NCI-H345 treated with DMSO at 0.1 percent for 48 hours (cell line): ENCODE measurements around the gene BCL2L11.

ENCODE experiments used
- DNase-seq: peaks from one replicate; lab custom pipeline; 2025; ENCODE audit not compliant: unreplicated experiment; lab: John Stamatoyannopoulos, UW

Gene BCL2L11

GRCh38 chr2:111167863-111168162 lies 47.1 kb downstream of the BCL2L11 start:
- DNase-seq: no peak

- no peak for DNase-seq
Observed at GRCh38 chr2:111168528-111169239, 48.0 kb downstream of the BCL2L11 start.

- no peak for DNase-seq
Observed at GRCh38 chr2:111169268-111169667, 48.6 kb downstream of the BCL2L11 start.

- no peak for DNase-seq
Observed at GRCh38 chr2:111169924-111170323, 49.2 kb downstream of the BCL2L11 start.

GRCh38 chr2:111171337-111171930 lies 50.7 kb downstream of the BCL2L11 start:
- no peak for DNase-seq

GRCh38 chr2:111172666-111173065 lies 52.0 kb downstream of the BCL2L11 start:
- no peak for DNase-seq

GRCh38 chr2:111173338-111173737 lies 52.6 kb downstream of the BCL2L11 start:
- no peak for DNase-seq

GRCh38 chr2:111173856-111174255 lies 53.1 kb downstream of the BCL2L11 start:
- no peak for DNase-seq

- DNase-seq: no peak
Observed at GRCh38 chr2:111175615-111176014, 54.9 kb downstream of the BCL2L11 start.

GRCh38 chr2:111176388-111176787 lies 55.7 kb downstream of the BCL2L11 start:
- no peak for DNase-seq

- no peak for DNase-seq
Observed at GRCh38 chr2:111176867-111177266, 56.2 kb downstream of the BCL2L11 start.

- no peak for DNase-seq
Observed at GRCh38 chr2:111178296-111178695, 57.6 kb downstream of the BCL2L11 start.

GRCh38 chr2:111178730-111179405 lies 58.2 kb downstream of the BCL2L11 start:
- peak; percentile 42 for DNase-seq

- DNase-seq: no peak
Observed at GRCh38 chr2:111182121-111182520, 61.4 kb downstream of the BCL2L11 start.

- no peak for DNase-seq
Observed at GRCh38 chr2:111182740-111183139, 62.0 kb downstream of the BCL2L11 start.

GRCh38 chr2:111184725-111185310 lies 64.1 kb downstream of the BCL2L11 start:
- DNase-seq: no peak

GRCh38 chr2:111185361-111186022 lies 64.8 kb downstream of the BCL2L11 start:
- peak; percentile 33 for DNase-seq

GRCh38 chr2:111186121-111186715 lies 65.5 kb downstream of the BCL2L11 start:
- no peak for DNase-seq

GRCh38 chr2:111186933-111187332 lies 66.2 kb downstream of the BCL2L11 start:
- DNase-seq: no peak

GRCh38 chr2:111188681-111189080 lies 68.0 kb downstream of the BCL2L11 start:
- DNase-seq: no peak

GRCh38 chr2:111189106-111189505 lies 68.4 kb downstream of the BCL2L11 start:
- DNase-seq: no peak
